Measurements from ENCODE around the gene ZBTB16. TPM values are rescaled to one million over a fixed set of nuclear protein-coding genes. Genes with fewer than 3 reads are reported as not detected.

The ZBTB16 gene
- total and polyA plus RNA-seq, 2 donors (not counting 3 experiments of a cell fraction or from before 2014, with no cell fraction given): 9.8 to 20.3 TPM

DNA sequence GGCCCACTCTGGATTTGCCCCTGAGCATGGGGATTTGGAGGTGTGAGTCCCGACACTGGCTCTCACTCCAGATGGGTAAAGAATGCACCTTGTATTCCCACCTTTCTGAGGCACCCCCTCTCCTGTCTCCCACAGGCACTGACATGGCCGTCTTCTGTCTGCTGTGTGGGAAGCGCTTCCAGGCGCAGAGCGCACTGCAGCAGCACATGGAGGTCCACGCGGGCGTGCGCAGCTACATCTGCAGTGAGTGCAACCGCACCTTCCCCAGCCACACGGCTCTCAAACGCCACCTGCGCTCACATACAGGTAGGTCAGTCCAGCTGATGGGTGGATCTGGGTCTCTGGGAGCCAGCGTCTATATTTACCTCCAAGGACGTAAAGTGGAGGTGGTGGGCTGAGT lies 182.5 kb downstream of the ZBTB16 start:
- Histone ChIP-seq H3K36me3 (ENCODE audit: control insufficient read depth in 2 of 2, extremely low read depth in 1 of 2, insufficient read depth in 2 of 2, low read length in 2 of 2) (peaks cover 0 to 5% of the 10 kb centered on the region in 2 experiments), H4K20me1 (replicated peaks; ENCODE audit: control insufficient read depth, extremely low read depth, insufficient read depth, low read length) (no peaks in the 10 kb centered on the region), H3K4me3 (replicated peaks in 1 of 3; ENCODE audit: insufficient read depth in 1 of 3, low read depth in 1 of 3, low read length in 3 of 3) (no peak overlapping the region), H3K27ac (ENCODE audit: insufficient read depth, low read depth, low read length) (no peak overlapping the region), H3K9me3 (replicated peaks; ENCODE audit: control insufficient read depth, insufficient read depth, low read length) (no peaks in the 10 kb centered on the region), H3K27me3 (ENCODE audit: control insufficient read depth in 2 of 2, insufficient read depth in 2 of 2, low read length in 2 of 2) (no peaks in the 10 kb centered on the region), H3K4me2 (ENCODE audit: insufficient read depth, low read length) (no peak overlapping the region), H3K9ac (replicated peaks; ENCODE audit: extremely low read depth, insufficient read depth, low read length) (no peak overlapping the region), H3K79me2 (ENCODE audit: control insufficient read depth, insufficient read depth, low read length) (no peaks in the 10 kb centered on the region), H2AFZ (ENCODE audit: low read depth, low read length) (no peak overlapping the region), H3K4me1 (ENCODE audit: control insufficient read depth, extremely low read depth, insufficient read depth, low read length) (no peaks in the 10 kb centered on the region), H3K9me1 (replicated peaks; ENCODE audit: control insufficient read depth, extremely low read depth, insufficient read depth, low read length) (no peaks in the 10 kb centered on the region)
- DNase-seq (ENCODE audit: low read depth, low spot score) (no peak), FAIRE-seq (no peak)
- TF ChIP-seq GATA2 (IDR thresholded peaks at IDR 0.05; ENCODE audit: insufficient read depth, insufficient read length, low read depth, low read length) (no peak), FOS (IDR thresholded peaks at IDR 0.05; ENCODE audit: borderline replicate concordance, insufficient read depth, low read length) (no peak), POLR2A (IDR thresholded peaks at IDR 0.05; ENCODE audit: low read depth, low read length) (no peak), MYC (IDR thresholded peaks at IDR 0.05; ENCODE audit: low read depth, low read length) (no peak), POLR2AphosphoS5 (IDR thresholded peaks at IDR 0.05; ENCODE audit: insufficient read depth, low read depth, low read length) (no peak), JUN (IDR thresholded peaks at IDR 0.05; ENCODE audit: borderline replicate concordance, insufficient read depth, insufficient read length, low read depth) (no peak), EZH2 (IDR thresholded peaks at IDR 0.05; ENCODE audit: borderline replicate concordance, low read depth, low read length, severe bottlenecking) (no peak)
- TF ChIP-seq, protein P1, sequence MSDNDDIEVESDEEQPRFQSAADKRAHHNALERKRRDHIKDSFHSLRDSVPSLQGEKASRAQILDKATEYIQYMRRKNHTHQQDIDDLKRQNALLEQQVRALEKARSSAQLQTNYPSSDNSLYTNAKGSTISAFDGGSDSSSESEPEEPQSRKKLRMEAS (IDR thresholded peaks at IDR 0.05; ENCODE audit: insufficient read depth, insufficient read length): no peak
- TF ChIP-seq, protein P2, sequence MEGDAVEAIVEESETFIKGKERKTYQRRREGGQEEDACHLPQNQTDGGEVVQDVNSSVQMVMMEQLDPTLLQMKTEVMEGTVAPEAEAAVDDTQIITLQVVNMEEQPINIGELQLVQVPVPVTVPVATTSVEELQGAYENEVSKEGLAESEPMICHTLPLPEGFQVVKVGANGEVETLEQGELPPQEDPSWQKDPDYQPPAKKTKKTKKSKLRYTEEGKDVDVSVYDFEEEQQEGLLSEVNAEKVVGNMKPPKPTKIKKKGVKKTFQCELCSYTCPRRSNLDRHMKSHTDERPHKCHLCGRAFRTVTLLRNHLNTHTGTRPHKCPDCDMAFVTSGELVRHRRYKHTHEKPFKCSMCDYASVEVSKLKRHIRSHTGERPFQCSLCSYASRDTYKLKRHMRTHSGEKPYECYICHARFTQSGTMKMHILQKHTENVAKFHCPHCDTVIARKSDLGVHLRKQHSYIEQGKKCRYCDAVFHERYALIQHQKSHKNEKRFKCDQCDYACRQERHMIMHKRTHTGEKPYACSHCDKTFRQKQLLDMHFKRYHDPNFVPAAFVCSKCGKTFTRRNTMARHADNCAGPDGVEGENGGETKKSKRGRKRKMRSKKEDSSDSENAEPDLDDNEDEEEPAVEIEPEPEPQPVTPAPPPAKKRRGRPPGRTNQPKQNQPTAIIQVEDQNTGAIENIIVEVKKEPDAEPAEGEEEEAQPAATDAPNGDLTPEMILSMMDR (IDR thresholded peaks at IDR 0.05; ENCODE audit: extremely low read depth in 1 of 2, insufficient read depth in 1 of 2, low read depth in 1 of 2, low read length in 2 of 2): no peak
- no TSS peak for BruUV-seq (replicated peaks)
- dilution Hi-C loops (cut with MboI; ENCODE audit: extremely low pct_ligation_motif_present, low sequenced_read_pairs): no loop called here
- ChIA-PET POLR2A (no interaction called here), CTCF (no interaction called here)
- intact Hi-C loops (cut with micrococcal nuclease): no loop called here

All from endothelial cell of umbilical vein (primary cell).